Upper lobe of left lung (tissue), 6 donors: ENCODE data around the gene TFF1. TPM values are rescaled to one million over a fixed set of nuclear protein-coding genes. Genes with fewer than 3 reads are reported as not detected.

ENCODE experiments used
- ATAC-seq, 2 donors: fragments of 200-7000 bp; cut with Tn5 transposase; one replicate each; pipeline ENCODE4 v1.9.1; 2022; ENCODE audit warnings: mild to moderate bottlenecking in 2 of 2, moderate library complexity in 2 of 2; ENCODE audit not compliant: low FRiP score in 2 of 2
- DNase-seq, 2 donors: peaks; one replicate each; pipeline ENCODE4 v3.0.0-alpha.2; 2019 to 2020
- H3K27ac ChIP-seq, 4 donors: fragments of 200-600 bp; sonication (generic); one replicate each; pipeline ENCODE4 v1.5.1; 2016 to 2019
- H3K27me3 ChIP-seq, 4 donors: fragments of 200-600 bp; sonication (generic); one replicate each; pipeline ENCODE4 v1.5.1; 2017 to 2019
- H3K36me3 ChIP-seq, 4 donors: fragments of 200-600 bp; sonication (generic); one replicate each; pipeline ENCODE4 v1.5.1; 2016 to 2019
- H3K4me1 ChIP-seq, 4 donors: fragments of 200-600 bp; sonication (generic); one replicate each; pipeline ENCODE4 v1.5.1; 2018 to 2019
- H3K4me3 ChIP-seq, 4 donors: fragments of 200-600 bp; sonication (generic); one replicate each; pipeline ENCODE4 v1.5.1; 2017 to 2019; ENCODE audit warnings: mild to moderate bottlenecking in 2 of 4, moderate library complexity in 1 of 4
- H3K9me3 ChIP-seq, 4 donors: fragments of 200-600 bp; sonication (generic); one replicate each; pipeline ENCODE4 v1.5.1; 2018 to 2019
- EP300 ChIP-seq, 4 donors: sonication (generic); formaldehyde crosslinking; IDR thresholded peaks; one replicate each; pipeline ENCODE4 v1.5.1; 2017; ENCODE audit warnings: antibody characterized with exemption in 4 of 4, control low read depth in 2 of 4
- POLR2A ChIP-seq, 4 donors: fragments of 450-650 bp; IDR thresholded peaks; one replicate each; pipeline ENCODE4 v1.5.1; 2016 to 2017; ENCODE audit warnings: antibody characterized with exemption in 4 of 4, mild to moderate bottlenecking in 2 of 4
- POLR2AphosphoS5 ChIP-seq, 2 donors: sonication (generic); formaldehyde crosslinking; IDR thresholded peaks; one replicate each; pipeline ENCODE4 v1.5.1; 2017; ENCODE audit warnings: antibody characterized with exemption in 2 of 2
- WGBS, 2 donors: methylation state at CpG; one replicate each; pipeline ENCODE4 v1.1.5; 2017 to 2018; 5-methylcytosine and 5-hydroxymethylcytosine counted together
- total RNA-seq, 6 donors: library from RNA; depleted of rRNA in 4 of 6; stranded (reverse); fragments of >200 nt in 4 of 6; gene quantifications; one replicate each; pipeline versions ENCODE4 v1.1.0 to v1.2.1, GENCODE V29; 2016 to 2021
- TF ChIP-seq, protein P1 (sequence below), 6 experiments: fragments of 450-650 bp in 4 of 6; fragments of 200-600 bp in 2 of 6; sonication (generic) in 2 of 6; IDR thresholded peaks; one replicate each; pipeline ENCODE4 v1.5.1; 2016 to 2019; ENCODE audit warnings: antibody characterized with exemption in 6 of 6
- donor health status: DM: no; HTN: no; CAD: no; lungs with moderate emphysema.
- donor health status: DM: no; HTN: yes; CAD: no; lungs with severe emphysema.

TFF1 gene
- total RNA-seq, 6 donors from 2014 or later, result 0.72 to 0.84 TPM; not detected in 4

DNA sequence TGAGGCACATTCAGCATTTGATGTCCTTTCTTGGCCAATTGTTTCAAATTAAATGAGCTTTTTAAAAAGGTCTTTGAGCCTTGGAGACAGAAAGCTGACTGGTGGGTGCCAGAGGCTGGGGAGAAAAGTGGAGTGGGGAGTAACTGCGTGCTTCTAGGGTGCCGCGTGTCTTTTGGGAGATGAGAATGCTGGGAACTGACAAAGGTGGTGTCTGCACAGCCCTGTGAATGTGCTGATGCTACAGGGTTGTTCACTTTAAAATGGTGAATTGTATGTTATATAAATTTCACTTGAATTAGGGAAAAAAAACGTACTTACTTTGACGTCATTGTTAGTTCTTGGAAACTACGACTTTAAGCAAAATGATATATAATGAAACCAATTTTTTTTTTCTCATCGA is 8.1 kb upstream of the TFF1 start:
- H3K4me1 ChIP-seq, result peaks cover 0 to 3% (median 2%) of the 10 kb centered on the region in 4 donors
- TF ChIP-seq POLR2AphosphoS5 (IDR thresholded peaks at IDR 0.05) (no peak), EP300 (IDR thresholded peaks at IDR 0.05) (no peak), POLR2A (IDR thresholded peaks at IDR 0.05) (no peak)
- TF ChIP-seq, protein P1, sequence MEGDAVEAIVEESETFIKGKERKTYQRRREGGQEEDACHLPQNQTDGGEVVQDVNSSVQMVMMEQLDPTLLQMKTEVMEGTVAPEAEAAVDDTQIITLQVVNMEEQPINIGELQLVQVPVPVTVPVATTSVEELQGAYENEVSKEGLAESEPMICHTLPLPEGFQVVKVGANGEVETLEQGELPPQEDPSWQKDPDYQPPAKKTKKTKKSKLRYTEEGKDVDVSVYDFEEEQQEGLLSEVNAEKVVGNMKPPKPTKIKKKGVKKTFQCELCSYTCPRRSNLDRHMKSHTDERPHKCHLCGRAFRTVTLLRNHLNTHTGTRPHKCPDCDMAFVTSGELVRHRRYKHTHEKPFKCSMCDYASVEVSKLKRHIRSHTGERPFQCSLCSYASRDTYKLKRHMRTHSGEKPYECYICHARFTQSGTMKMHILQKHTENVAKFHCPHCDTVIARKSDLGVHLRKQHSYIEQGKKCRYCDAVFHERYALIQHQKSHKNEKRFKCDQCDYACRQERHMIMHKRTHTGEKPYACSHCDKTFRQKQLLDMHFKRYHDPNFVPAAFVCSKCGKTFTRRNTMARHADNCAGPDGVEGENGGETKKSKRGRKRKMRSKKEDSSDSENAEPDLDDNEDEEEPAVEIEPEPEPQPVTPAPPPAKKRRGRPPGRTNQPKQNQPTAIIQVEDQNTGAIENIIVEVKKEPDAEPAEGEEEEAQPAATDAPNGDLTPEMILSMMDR (IDR thresholded peaks at IDR 0.05), result no peak
- H3K4me3 ChIP-seq, result no peak overlapping the region
- no peaks in the 10 kb centered on the region for H3K27me3 ChIP-seq
- 81 to 91% methylated on average over 7 of the region's 7 CpGs for WGBS, 2 donors
- H3K9me3 ChIP-seq, result no peaks in the 10 kb centered on the region
- DNase-seq (no peak), ATAC-seq (no peak)
- H3K27ac ChIP-seq, result no peak overlapping the region
- H3K36me3 ChIP-seq, result no peaks in the 10 kb centered on the region

DNA sequence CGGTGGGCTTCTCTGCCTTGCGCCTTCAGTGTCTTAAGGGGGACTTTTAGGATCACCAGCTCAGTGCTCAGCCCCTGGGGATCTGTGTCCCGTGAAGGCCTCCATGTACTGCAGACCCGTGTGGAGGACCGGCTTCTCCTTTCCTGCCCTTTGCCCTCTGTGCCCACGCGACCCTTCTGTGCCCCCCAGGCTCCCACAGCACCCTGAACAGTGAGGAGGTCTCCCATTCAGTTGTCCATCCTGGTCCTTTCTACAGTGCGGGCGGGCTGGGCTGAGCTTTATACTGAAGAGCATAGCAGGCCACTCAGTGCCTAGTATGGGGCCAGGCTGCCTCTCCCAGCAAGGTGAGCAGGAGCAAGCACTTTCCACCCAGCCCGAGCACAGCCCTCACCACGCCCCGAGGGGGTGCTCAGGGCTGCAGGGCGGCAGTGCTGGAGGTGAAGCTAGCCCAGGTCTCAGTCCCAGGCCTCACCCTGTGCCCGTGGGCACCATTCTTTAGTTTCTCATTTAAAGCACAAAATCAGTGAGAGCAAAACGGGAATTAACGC is 7.6 kb upstream of the TFF1 start:
- H3K4me3 ChIP-seq, result no peak overlapping the region
- H3K27me3 ChIP-seq, result no peaks in the 10 kb centered on the region
- no peak overlapping the region for H3K27ac ChIP-seq
- 93 to 97% methylated on average over 12 to 16 of the region's 16 CpGs for WGBS, 2 donors
- ATAC-seq (no peak), DNase-seq (peak in 1 of 2 donors; percentile 46)
- peaks cover 0 to 3% (median 2%) of the 10 kb centered on the region in 4 donors for H3K4me1 ChIP-seq
- no peaks in the 10 kb centered on the region for H3K9me3 ChIP-seq
- no peaks in the 10 kb centered on the region for H3K36me3 ChIP-seq
- TF ChIP-seq POLR2AphosphoS5 (IDR thresholded peaks at IDR 0.05), result no peak
- TF ChIP-seq, protein P1 (IDR thresholded peaks at IDR 0.05), result no peak
- TF ChIP-seq EP300 (IDR thresholded peaks at IDR 0.05), result no peak
- TF ChIP-seq POLR2A (IDR thresholded peaks at IDR 0.05), result no peak

DNA sequence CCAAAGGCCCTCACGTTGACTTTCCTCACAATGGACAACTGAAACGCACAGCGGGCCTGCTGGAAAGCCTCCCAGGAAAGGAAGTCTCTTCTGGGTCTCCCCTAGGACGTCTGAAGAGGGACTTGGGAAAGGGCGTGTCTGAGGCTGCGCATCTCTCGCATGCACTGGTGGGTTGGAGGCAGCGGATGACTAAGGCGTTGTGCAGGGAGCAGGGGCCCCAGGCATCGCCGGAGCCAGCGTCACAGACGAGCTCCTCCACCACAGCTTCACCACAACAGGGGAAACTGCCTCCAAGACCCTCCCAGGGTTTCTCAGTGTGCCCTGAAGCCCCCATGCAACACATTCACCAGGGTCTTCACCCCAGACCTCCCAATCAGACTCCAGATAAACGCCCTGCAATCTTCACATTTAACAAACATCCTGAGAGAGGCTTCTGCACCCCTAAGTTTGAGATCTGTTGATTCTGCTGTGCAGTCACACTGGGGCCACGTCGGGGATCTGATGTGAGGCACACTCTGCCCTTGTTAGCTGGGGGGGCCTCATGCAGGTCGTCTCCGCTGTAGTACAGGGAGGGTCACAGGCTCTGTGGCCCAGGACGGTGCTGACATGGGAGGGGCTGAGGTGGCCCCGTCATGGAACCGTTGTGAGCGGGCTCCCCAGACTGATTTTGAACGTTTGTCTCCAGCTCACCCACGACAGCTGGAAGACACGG is 7.0 kb upstream of the TFF1 start:
- no peaks in the 10 kb centered on the region for H3K27me3 ChIP-seq
- 71 to 79% methylated on average over 22 to 25 of the region's 25 CpGs for WGBS, 2 donors
- peaks cover 0 to 3% (median 2%) of the 10 kb centered on the region in 4 donors for H3K4me1 ChIP-seq
- ATAC-seq (no peak), DNase-seq (peak in 1 of 2 donors; percentile 47)
- H3K4me3 ChIP-seq, result no peak overlapping the region
- H3K36me3 ChIP-seq, result no peaks in the 10 kb centered on the region
- TF ChIP-seq POLR2A (IDR thresholded peaks at IDR 0.05), result no peak
- TF ChIP-seq EP300 (IDR thresholded peaks at IDR 0.05), result no peak
- no peaks in the 10 kb centered on the region for H3K9me3 ChIP-seq
- no peak overlapping the region for H3K27ac ChIP-seq

DNA sequence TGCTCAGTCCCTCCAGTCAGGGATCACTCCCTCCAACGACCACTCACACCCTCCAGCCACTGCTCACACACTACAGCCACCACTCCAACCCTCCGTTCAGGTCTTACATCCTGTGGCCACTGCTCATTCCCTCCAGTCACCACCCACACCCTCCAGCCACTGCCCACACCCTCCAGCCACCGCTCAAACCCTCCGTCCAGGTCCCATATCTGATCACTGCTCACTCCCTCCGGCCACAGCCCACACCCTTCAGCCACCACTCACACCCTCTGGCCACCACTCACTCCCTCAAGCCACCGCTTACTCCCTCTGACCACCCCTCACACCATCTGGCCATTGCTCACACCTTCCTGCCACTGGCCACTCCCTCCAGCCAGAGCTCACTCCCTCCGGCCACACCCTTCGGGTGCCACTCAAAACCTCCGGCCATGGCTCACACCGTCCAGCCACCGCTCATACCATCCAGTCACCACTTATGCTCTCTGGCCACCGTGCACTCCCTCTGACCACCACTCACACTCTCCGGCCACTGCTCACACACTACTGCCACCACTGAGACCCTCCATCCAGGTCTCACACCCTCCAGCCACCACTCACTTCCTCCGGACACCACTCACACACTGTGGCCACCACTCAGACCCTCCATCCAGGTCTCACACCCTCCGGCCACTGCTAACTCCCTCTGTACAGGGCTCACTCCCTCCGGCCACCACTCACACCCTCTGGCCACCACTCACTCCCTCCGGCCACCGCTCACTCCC is 4.7 kb upstream of the TFF1 start:
- DNase-seq (peak in 1 of 2 donors; percentile 46), ATAC-seq (peak in 1 of 2 donors; percentile 12)
- Histone ChIP-seq H3K27ac (no peak overlapping the region), H3K9me3 (no peaks in the 10 kb centered on the region), H3K27me3 (no peaks in the 10 kb centered on the region), H3K4me1 (peaks cover 0 to 3% (median 0%) of the 10 kb centered on the region in 4 donors), H3K4me3 (no peak overlapping the region), H3K36me3 (no peaks in the 10 kb centered on the region)
- no peak for TF ChIP-seq POLR2AphosphoS5 (IDR thresholded peaks at IDR 0.05)
- TF ChIP-seq, protein P1 (IDR thresholded peaks at IDR 0.05), result no peak
- TF ChIP-seq EP300 (IDR thresholded peaks at IDR 0.05), result no peak
- no peak for TF ChIP-seq POLR2A (IDR thresholded peaks at IDR 0.05)
- WGBS, 2 donors, result 82 to 86% methylated on average over 18 of the region's 18 CpGs

GRCh38 chr21:42369821-42370220 is 3.5 kb upstream of the TFF1 start:
- Histone ChIP-seq H3K4me1 (no peaks in the 10 kb centered on the region), H3K9me3 (no peaks in the 10 kb centered on the region), H3K27ac (no peak overlapping the region), H3K36me3 (no peaks in the 10 kb centered on the region), H3K27me3 (no peaks in the 10 kb centered on the region), H3K4me3 (no peak overlapping the region)
- no peak for ATAC-seq
- DNase-seq, result peak in 1 of 2 donors; percentile 52
- TF ChIP-seq EP300 (IDR thresholded peaks at IDR 0.05), result no peak
- TF ChIP-seq POLR2AphosphoS5 (IDR thresholded peaks at IDR 0.05), result no peak
- TF ChIP-seq, protein P1 (IDR thresholded peaks at IDR 0.05), result no peak
- TF ChIP-seq POLR2A (IDR thresholded peaks at IDR 0.05), result no peak
- WGBS, 2 donors, result 80 to 89% methylated on average over 1 to 16 of the region's 16 CpGs
